IPS DF 4.7 (cell line): ENCODE results near the gene FOS.
"Not testable (repeated sequence)": the region's sequence is repeated elsewhere in the genome, so short reads cannot be mapped to it uniquely, and the experiment has no call there.

Experiments
- DNase-seq: peaks from one replicate; pipeline ENCODE4 v3.0.0-alpha.2; 2013; ENCODE audit warnings: low spot score; ENCODE audit errors: extremely low read depth

FOS gene

GRCh38 chr14:75277008-75277814, 1.4 kb upstream of the FOS start:
- DNase-seq: no peak

DNA sequence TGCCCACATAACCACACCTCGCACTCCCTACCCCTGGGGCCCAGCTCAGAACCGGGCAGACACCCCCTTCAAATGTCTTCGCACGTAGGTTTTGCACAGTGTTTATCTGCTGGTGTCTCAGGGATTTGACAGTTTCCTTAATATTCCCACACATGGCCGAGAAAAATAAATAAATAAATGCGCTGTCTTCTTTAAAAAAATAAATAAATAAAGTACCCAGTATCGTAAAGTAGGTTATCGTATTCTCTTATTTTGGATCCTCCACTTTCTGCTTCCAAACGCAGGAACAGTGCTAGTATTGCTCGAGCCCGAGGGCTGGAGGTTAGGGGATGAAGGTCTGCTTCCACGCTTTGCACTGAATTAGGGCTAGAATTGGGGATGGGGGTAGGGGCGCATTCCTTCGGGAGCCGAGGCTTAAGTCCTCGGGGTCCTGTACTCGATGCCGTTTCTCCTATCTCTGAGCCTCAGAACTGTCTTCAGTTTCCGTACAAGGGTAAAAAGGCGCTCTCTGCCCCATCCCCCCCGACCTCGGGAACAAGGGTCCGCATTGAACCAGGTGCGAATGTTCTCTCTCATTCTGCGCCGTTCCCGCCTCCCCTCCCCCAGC, 710 bp upstream of the FOS start:
- DNase-seq: no peak

DNA sequence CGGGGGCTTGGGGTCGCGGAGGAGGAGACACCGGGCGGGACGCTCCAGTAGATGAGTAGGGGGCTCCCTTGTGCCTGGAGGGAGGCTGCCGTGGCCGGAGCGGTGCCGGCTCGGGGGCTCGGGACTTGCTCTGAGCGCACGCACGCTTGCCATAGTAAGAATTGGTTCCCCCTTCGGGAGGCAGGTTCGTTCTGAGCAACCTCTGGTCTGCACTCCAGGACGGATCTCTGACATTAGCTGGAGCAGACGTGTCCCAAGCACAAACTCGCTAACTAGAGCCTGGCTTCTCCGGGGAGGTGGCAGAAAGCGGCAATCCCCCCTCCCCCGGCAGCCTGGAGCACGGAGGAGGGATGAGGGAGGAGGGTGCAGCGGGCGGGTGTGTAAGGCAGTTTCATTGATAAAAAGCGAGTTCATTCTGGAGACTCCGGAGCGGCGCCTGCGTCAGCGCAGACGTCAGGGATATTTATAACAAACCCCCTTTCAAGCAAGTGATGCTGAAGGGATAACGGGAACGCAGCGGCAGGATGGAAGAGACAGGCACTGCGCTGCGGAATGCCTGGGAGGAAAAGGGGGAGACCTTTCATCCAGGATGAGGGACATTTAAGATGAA, 630 bp downstream of the FOS start:
- no peak for DNase-seq

DNA sequence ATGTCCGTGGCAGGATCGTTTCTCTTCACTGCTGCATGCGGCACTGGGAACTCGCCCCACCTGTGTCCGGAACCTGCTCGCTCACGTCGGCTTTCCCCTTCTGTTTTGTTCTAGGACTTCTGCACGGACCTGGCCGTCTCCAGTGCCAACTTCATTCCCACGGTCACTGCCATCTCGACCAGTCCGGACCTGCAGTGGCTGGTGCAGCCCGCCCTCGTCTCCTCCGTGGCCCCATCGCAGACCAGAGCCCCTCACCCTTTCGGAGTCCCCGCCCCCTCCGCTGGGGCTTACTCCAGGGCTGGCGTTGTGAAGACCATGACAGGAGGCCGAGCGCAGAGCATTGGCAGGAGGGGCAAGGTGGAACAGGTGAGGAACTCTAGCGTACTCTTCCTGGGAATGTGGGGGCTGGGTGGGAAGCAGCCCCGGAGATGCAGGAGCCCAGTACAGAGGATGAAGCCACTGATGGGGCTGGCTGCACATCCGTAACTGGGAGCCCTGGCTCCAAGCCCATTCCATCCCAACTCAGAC, 1.2 kb downstream of the FOS start:
- no peak for DNase-seq

GRCh38 chr14:75280291-75280830, 1.7 kb downstream of the FOS start:
- DNase-seq: no peak

DNA sequence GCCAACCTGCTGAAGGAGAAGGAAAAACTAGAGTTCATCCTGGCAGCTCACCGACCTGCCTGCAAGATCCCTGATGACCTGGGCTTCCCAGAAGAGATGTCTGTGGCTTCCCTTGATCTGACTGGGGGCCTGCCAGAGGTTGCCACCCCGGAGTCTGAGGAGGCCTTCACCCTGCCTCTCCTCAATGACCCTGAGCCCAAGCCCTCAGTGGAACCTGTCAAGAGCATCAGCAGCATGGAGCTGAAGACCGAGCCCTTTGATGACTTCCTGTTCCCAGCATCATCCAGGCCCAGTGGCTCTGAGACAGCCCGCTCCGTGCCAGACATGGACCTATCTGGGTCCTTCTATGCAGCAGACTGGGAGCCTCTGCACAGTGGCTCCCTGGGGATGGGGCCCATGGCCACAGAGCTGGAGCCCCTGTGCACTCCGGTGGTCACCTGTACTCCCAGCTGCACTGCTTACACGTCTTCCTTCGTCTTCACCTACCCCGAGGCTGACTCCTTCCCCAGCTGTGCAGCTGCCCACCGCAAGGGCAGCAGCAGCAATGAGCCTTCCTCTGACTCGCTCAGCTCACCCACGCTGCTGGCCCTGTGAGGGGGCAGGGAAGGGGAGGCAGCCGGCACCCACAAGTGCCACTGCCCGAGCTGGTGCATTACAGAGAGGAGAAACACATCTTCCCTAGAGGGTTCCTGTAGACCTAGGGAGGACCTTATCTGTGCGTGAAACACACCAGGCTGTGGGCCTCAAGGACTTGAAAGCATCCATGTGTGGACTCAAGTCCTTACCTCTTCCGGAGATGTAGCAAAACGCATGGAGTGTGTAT, 2.4 kb downstream of the FOS start:
- no peak for DNase-seq

GRCh38 chr14:75281654-75282019, 3.0 kb downstream of the FOS start:
- DNase-seq: no peak

- DNase-seq: no peak
Measured at GRCh38 chr14:75282170-75282554, 3.5 kb downstream of the FOS start.

DNA sequence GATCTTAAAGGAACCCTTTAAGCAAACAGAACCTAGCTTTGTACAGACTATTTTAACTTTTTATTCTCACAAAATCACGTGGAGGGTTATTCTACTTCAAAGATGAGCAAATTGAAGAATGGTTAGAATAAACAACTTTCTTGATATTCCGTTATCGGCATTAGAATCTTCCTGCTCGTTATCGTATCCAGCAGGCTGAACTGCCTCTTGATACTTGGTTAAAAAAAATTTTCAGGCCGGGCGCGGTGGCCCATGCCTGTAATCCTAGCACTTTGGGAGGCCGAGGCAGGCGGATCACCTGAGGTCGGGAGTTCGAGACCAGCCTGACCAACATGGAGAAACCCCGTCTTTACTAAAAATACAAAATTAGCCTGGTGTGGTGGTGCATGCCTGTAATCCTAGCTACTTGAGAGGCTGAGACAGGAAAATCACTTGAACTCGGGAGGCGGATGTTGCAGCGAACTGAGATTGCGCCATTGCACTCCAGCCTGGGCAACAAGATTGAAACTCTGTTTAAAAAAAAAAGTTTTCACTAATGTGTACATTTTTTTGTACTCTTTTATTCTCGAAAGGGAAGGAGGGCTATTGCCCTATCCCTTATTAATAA, 4.0 kb downstream of the FOS start:
- not testable (repeated sequence) for DNase-seq

DNA sequence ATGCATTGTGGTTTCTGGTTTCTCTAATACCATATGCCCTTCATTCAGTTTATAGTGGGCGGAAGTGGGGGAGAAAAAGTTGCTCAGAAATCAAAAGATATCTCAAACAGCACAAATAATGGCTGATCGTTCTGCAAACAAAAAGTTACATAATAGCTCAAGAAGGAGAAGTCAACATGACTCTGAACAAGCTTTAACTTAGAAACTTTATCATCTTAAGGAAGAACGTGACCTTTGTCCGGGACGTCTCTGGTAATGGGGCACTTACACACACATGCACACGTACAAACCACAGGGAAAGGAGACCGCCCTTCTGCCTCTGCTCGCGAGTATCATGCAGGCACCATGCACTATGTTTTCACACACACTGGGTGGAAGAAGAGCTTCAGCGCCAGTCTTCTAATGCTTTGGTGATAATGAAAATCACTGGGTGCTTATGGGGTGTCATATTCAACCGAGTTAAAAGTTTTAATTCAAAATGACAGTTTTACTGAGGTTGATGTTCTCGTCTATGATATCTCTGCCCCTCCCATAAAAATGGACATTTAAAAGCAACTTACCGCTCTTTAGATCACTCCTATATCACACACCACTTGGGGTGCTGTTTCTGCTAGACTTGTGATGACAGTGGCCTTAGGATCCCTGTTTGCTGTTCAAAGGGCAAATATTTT, 4.7 kb downstream of the FOS start:
- DNase-seq: no peak

DNA sequence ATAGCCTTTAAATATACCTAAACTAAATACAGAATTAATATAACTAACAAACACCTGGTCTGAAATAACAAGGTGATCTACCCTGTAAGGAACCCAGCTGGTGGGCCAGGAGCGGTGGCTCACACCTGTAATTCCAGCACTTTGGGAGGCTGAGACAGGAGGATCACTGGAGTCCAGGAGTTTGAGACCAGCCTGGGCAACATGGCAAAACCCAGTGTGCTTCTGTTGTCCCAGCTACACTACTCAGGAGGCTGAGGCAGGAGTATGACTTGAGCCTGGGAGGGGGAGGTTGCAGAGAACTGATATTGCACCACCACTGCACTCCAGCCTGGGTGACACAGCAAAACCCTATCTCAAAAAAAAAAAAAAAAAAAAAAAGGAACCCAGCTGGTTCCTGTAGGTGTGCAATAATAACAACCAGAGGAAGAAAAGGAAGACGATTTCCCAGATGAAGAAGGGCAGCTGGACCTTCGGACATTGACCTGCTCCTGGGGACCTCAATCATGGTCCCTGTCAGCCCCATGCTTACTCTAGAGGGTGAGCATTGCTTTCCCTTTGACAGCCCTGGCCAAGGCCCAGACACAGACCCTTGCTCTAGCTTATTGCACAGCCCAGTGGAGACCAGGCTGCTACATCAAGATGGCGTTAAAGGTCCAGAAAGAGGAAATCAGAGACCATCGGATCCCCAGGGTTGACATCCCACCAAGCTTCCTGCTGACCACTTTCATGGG, 5.4 kb downstream of the FOS start:
- no peak for DNase-seq

- no peak for DNase-seq
Measured at GRCh38 chr14:75285331-75285730, 6.7 kb downstream of the FOS start.

- DNase-seq: no peak
Measured at GRCh38 chr14:75286313-75286712, 7.7 kb downstream of the FOS start.

- DNase-seq: no peak
Measured at GRCh38 chr14:75289840-75290388, 11.3 kb downstream of the FOS start.

- no peak for DNase-seq
Measured at GRCh38 chr14:75290851-75291250, 12.2 kb downstream of the FOS start.

- DNase-seq: no peak
Measured at GRCh38 chr14:75291331-75291730, 12.7 kb downstream of the FOS start.

- DNase-seq: no peak
Measured at GRCh38 chr14:75292101-75292563, 13.5 kb downstream of the FOS start.

DNA sequence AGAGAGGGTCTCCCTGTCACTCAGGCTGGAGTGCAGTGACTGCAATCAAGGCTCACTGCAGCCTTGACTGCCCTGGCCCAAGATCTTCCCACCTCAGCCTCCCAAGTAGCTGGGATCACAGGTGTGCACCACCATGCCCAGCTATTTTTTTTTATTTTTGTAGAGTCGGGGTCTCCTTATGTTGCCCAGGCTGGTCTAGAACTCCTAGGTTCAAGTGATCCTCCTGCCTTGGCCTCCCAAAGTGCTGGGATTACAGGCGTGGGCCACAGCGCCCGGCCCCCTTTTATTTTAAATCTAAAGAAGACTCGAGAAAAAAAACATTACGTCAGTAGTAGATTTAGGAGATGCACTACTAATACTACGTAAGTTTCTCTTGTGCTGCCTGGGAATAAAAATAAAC, 14.3 kb downstream of the FOS start:
- DNase-seq: no peak

- no peak for DNase-seq
Measured at GRCh38 chr14:75293920-75294648, 15.5 kb downstream of the FOS start.
